NCI-H2196 (cell line): ENCODE measurements around the gene FAM72C.
"Not testable (repeated sequence)": the region's sequence is repeated elsewhere in the genome, so short reads cannot be mapped to it uniquely, and the experiment has no call there.

ENCODE experiments used
- DNase-seq: peaks from one replicate; lab custom pipeline; 2025; ENCODE audit not compliant: unreplicated experiment; lab: John Stamatoyannopoulos, UW

The FAM72C gene

GRCh38 chr1:143918552-143918951 lies 53.2 kb downstream of the FAM72C start:
- DNase-seq, result not testable (repeated sequence)

GRCh38 chr1:143913705-143914104 lies 58.1 kb downstream of the FAM72C start:
- not testable (repeated sequence) for DNase-seq
